ENCODE measurements around the gene SRGAP1. TPM values are rescaled to one million over a fixed set of nuclear protein-coding genes. Genes with fewer than 3 reads are reported as not detected.

Gene SRGAP1
- total RNA-seq (2014; rRNA removed; shearing (Covaris generic)), result 5.5 and 10.9 TPM in 2 replicates
- polyA plus RNA-seq (2015; cell fraction: cytosol; rRNA removed), result 12.5 and 12.6 TPM in 2 replicates
- polyA plus RNA-seq (2015; cell fraction: nucleus; rRNA removed), result 17.9 and 19.1 TPM in 2 replicates

- peak; percentile 53 for DNase-seq (ENCODE audit: low read depth)
These were observed at the start of gene SRGAP1 for GRCh38 chr12:63844391-63845341. Gene SRGAP1, plus strand, starts transcription at chr12:63844700. Its CDS starts 117 bp downstream, at chr12:63844817.

DNA sequence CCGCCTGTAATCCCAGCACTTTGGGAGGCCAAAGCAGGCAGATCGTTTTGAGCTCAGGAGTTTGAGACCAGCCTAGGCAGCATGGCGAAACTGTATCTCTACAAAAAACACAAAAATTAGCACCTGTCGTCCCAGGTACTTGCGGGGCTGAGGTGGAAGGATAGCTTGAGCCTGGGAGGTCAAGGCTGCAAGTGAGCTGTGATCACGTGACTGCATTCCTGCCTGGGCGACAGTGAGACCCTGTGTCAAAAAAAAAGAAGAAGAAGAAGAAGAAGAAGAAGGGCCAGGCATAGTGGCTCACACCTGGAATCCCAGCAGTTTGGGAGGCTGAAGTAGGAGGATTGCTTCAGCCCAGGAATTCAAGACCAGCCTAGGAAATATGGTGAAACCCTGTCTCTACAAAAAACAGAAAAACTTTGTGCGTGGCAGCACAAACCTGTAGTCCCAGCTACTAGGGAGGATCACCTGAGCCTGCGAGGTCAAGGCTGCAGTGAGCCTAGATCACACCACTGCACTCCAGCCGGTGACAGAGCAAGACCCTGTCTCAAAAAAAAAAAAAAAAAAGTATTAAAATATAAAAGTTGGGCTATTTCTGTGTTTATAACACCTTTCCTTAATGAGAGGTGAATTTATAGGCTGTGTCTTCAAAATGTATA lies 49.3 kb upstream of the SRGAP1 start:
- no peak for DNase-seq (ENCODE audit: low read depth)

DNA sequence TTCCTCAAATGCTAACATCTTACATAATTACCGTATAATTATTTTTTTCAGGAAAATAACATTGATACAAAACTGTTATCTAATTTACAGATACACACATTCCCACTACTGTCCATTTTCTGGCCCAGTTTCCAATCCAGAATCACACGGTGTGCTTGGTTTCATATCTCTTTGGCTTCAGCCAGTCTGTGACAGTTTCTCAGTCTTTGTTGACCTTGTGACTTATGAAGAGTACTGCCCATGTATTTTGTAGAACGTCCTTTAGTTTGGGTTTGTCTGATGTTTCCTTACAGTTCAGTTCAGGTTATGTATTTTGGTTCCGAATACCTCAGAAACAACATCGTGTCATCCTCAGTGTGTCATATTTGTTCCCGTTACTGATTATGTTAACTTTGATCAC lies 48.6 kb upstream of the SRGAP1 start:
- no peak for DNase-seq (ENCODE audit: low read depth)

GRCh38 chr12:63802012-63802608 lies 42.4 kb upstream of the SRGAP1 start:
- DNase-seq (ENCODE audit: low read depth), result peak; percentile 27

GRCh38 chr12:63804746-63805145 lies 39.8 kb upstream of the SRGAP1 start:
- DNase-seq (ENCODE audit: low read depth), result no peak

DNA sequence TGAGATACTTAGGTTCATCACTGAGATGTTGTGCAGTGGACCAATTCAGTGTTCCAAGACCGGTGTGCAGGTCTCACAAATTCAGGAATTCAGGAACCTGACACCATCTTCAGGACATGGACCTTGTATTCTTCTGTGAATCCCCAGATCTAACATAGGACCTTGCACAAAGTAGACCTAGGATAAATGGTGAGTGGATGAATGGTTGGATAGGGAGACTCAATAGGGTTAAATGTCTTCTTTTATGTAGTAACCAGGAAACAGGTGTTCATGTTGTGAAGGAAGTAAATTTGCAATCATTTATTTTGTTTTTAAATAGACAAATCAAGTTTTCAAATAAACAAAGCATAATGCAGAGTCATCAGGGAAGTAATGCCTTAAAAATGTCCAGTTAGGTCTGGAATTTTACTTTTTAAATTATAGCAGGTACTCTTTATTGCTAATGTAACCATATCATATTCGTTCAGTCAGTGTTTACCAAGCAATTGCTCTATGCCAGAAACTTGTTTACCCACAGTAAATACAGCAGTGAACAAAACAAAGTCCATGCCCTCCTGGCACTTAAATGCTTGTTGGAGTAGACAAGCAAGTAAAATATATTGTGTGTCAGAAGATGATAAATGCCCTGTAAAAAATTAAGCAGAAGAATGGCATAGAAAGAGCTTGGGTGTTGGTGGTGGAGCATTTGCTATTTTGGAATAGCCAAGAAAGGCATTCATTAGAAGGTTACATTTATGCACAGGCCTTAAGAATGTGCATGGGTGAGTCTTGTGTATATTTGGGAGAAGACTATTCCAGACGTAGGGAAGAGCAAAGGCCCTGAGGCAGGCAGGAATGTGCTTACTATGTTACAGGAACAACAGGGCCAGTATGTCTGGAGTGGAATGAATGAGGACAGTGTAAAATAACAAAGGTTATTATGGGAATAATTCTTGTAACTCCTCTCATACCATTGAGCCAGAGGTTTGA lies 38.5 kb upstream of the SRGAP1 start:
- no peak for DNase-seq (ENCODE audit: low read depth)

DNA sequence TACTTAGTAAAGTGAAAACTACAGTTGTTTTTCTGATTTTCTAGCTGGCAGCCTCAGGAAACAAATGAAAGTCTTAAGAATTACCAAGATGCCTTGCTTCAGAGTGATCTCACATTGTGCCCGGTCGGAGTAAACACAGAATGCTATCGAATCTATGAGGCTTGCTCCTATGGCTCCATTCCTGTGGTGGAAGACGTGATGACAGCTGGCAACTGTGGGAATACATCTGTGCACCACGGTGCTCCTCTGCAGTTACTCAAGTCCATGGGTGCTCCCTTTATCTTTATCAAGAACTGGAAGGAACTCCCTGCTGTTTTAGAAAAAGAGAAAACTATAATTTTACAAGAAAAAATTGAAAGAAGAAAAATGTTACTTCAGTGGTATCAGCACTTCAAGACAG lies 35.9 kb upstream of the SRGAP1 start:
- DNase-seq (ENCODE audit: low read depth), result no peak

- no peak for DNase-seq (ENCODE audit: low read depth)
These were observed 34.9 kb upstream of the SRGAP1 start for GRCh38 chr12:63809566-63809965.

- no peak for DNase-seq (ENCODE audit: low read depth)
These were observed 33.2 kb upstream of the SRGAP1 start for GRCh38 chr12:63811334-63811733.

- no peak for DNase-seq (ENCODE audit: low read depth)
These were observed 32.7 kb upstream of the SRGAP1 start for GRCh38 chr12:63811755-63812154.

- no peak for DNase-seq (ENCODE audit: low read depth)
These were observed 30.2 kb upstream of the SRGAP1 start for GRCh38 chr12:63814146-63814772.

DNA sequence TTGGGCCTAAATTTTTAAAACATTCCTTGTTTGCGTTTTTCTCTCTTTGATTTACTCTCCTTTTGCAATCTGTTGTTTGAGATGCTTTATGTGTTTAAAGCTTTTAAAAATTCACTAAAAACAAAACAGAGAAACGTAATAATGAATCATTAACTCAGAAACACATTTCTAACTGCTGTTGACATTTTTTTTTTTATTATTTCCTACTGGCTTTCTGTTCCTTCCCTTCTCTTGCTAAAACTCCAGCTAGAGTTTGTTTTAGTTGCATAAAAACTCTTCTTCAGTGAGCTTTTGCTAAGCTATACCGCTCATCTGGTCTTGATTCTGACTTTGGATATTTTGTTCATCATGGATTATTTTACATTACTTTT lies 29.0 kb upstream of the SRGAP1 start:
- DNase-seq (ENCODE audit: low read depth), result no peak

DNA sequence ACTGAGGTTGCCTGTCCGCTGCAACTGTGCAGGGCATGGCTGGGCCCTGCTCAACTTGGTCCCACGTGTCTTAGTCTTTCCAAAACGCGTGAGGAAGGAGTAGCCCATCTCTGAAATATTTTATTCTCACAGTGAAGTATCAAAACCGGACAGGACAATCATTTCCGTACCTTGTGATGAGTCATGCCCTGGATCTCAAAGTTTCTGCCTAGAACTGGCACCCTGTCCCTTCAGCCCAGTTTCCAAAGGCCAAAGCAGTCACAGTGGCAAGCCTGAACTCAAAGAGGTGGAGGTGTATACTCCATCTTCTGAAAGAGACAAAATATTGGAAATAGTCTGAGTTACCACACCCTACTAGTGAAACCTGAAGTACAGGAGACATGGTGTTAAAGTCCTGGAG lies 28.5 kb upstream of the SRGAP1 start:
- peak; percentile 32 for DNase-seq (ENCODE audit: low read depth)

GRCh38 chr12:63820427-63820826 lies 24.1 kb upstream of the SRGAP1 start:
- DNase-seq (ENCODE audit: low read depth), result no peak

GRCh38 chr12:63821781-63822251 lies 22.7 kb upstream of the SRGAP1 start:
- no peak for DNase-seq (ENCODE audit: low read depth)

DNA sequence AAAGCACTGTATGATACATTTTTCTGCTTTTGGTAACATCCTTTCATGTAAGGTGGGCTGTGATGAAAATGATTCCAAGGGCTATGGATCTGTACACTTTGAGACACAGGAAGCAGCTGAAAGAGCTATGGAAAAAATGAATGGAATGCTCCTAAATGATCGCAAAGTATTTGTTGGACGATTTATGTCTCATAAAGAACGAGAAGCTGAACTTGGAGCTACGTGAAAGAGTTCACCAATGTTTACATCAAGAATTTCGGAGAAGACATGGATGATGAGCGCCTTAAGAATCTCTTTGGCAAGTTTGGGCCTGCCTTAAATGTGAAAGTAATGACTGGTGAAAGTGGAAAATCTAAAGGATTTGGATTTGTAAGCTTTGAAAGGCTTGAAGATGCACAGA lies 22.1 kb upstream of the SRGAP1 start:
- no peak for DNase-seq (ENCODE audit: low read depth)

DNA sequence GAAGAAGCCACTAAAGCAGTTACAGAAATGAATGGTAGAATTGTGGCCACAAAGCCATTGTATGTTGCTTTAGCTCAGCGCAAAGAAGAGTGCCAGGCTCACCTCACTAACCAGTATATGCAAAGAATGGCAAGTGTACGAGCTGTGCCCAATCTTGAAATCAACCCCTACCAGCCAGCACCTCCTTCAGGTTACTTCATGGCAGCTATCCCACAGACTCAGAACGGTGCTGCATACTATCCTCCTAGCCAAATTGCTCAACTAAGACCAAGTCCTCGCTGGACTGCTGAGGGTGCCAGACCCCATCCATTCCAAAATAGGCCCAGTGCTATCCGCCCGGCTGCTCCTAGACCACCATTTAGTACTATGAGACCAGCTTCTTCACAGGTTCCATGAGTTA lies 21.5 kb upstream of the SRGAP1 start:
- no peak for DNase-seq (ENCODE audit: low read depth)

DNA sequence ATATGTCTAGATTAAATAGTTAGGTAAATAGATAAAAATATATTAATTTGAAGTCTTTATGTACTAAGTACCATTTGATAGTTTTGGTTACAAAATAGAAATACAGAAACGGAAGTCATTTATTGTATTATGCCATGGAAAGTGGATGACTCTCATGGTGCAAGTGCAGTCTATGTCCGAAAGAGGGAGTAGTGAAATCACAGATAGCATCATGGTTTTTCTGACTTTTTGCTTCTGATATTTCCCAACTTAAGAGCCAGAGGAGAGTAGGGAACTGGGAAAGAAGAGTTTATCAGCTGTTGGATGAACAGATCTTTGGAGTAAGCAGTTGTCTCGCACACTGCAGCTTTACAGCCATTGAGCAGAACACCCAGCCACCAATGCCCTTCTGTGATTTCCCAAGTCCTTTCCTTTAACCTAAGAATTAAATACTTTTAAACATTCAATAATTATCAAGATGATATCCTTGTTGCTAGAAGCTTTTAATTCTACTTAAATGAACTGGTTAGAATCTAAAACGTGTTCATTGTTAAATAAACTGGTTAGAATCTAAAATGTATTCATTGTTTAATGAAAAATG lies 18.4 kb upstream of the SRGAP1 start:
- peak; percentile 56 for DNase-seq (ENCODE audit: low read depth)

DNA sequence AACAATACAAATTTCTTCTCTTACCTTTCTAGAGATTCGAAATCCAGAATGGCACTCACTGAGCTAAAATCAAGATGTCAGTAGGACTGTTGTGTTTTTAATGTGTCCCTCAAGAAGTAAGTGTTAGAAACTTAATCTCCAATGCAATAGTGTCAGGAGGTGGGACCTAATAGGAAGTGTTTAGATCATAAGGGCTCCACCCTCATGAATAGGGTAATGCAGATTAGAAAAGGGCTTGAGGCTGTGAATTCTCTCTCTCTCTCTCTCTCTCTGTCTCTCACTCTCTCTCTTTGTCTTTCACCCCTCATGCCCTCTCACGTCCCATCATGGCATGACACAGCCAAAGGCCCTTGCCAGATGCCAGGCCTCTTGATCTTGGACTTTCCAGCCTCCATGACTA lies 15.6 kb upstream of the SRGAP1 start:
- DNase-seq (ENCODE audit: low read depth), result no peak

GRCh38 chr12:63836046-63836445 lies 8.5 kb upstream of the SRGAP1 start:
- DNase-seq (ENCODE audit: low read depth), result no peak
